ENCODE data around the gene KIAA1549.

The KIAA1549 gene

GRCh38 chr7:138935465-138936011 lies 45.7 kb downstream of the KIAA1549 start:
- DNase-seq (ENCODE audit: low read depth): peak; percentile 77
- H3K4me3 ChIP-seq (ENCODE audit: low read depth, low read length): no peak overlapping the region
- TF ChIP-seq CTCF (conservative IDR thresholded peaks at IDR 0.05; ENCODE audit: low read depth, low read length): no peak

- H3K4me3 ChIP-seq (ENCODE audit: low read depth, low read length): no peak overlapping the region
Measured at GRCh38 chr7:138934861-138935260, 46.3 kb downstream of the KIAA1549 start.

GRCh38 chr7:138934367-138934766 lies 46.8 kb downstream of the KIAA1549 start:
- no peak overlapping the region for H3K4me3 ChIP-seq (ENCODE audit: low read depth, low read length)
- DNase-seq (ENCODE audit: low read depth): no peak
- TF ChIP-seq CTCF (conservative IDR thresholded peaks at IDR 0.05; ENCODE audit: low read depth, low read length): no peak

More at GRCh38 chr7:138934861-138935260, 46.3 kb downstream of the KIAA1549 start:
- TF ChIP-seq CTCF (conservative IDR thresholded peaks at IDR 0.05; ENCODE audit: low read depth, low read length): no peak
- DNase-seq (ENCODE audit: low read depth): peak; percentile 39

GRCh38 chr7:138932870-138933269 lies 48.3 kb downstream of the KIAA1549 start:
- no peak for TF ChIP-seq CTCF (conservative IDR thresholded peaks at IDR 0.05; ENCODE audit: low read depth, low read length)
- H3K4me3 ChIP-seq (ENCODE audit: low read depth, low read length): no peak overlapping the region
- no peak for DNase-seq (ENCODE audit: low read depth)

- no peak for DNase-seq (ENCODE audit: low read depth)
- no peak for TF ChIP-seq CTCF (conservative IDR thresholded peaks at IDR 0.05; ENCODE audit: low read depth, low read length)
Measured at GRCh38 chr7:138932427-138932826, 48.8 kb downstream of the KIAA1549 start.

GRCh38 chr7:138929969-138930368 lies 51.2 kb downstream of the KIAA1549 start:
- TF ChIP-seq CTCF (conservative IDR thresholded peaks at IDR 0.05; ENCODE audit: low read depth, low read length): no peak
- no peak for DNase-seq (ENCODE audit: low read depth)

More at GRCh38 chr7:138932427-138932826, 48.8 kb downstream of the KIAA1549 start:
- H3K4me3 ChIP-seq (ENCODE audit: low read depth, low read length): no peak overlapping the region

GRCh38 chr7:138926241-138926612 lies 55.0 kb downstream of the KIAA1549 start:
- no peak overlapping the region for H3K4me3 ChIP-seq (ENCODE audit: low read depth, low read length)
- DNase-seq (ENCODE audit: low read depth): no peak
- no peak for TF ChIP-seq CTCF (conservative IDR thresholded peaks at IDR 0.05; ENCODE audit: low read depth, low read length)

More at GRCh38 chr7:138929969-138930368, 51.2 kb downstream of the KIAA1549 start:
- H3K4me3 ChIP-seq (ENCODE audit: low read depth, low read length): no peak overlapping the region

All from choroid plexus epithelial cell (primary cell).